Mesothelial cell of epicardium (in vitro differentiated cells): ENCODE data around the gene FSTL5. TPM values are rescaled to one million over a fixed set of nuclear protein-coding genes. Genes with fewer than 3 reads are reported as not detected.

ENCODE experiments used
- DNase-seq, 2 experiments: peaks; one replicate each; pipeline ENCODE4 v3.0.0; 2021; ENCODE audit warnings: low spot score in 2 of 2; ENCODE audit not compliant: unreplicated experiment in 2 of 2
- H3K27ac Mint-ChIP-seq: 2 replicates; pipeline ENCODE4 v1.8.0; 2021; ENCODE audit warnings: mixed read lengths
- H3K27me3 Mint-ChIP-seq: 2 replicates; pipeline ENCODE4 v1.8.0; 2021; ENCODE audit warnings: low read depth, mixed read lengths
- H3K36me3 Mint-ChIP-seq: 2 replicates; pipeline ENCODE4 v1.8.0; 2021; ENCODE audit warnings: mixed read lengths
- H3K4me1 Mint-ChIP-seq: 2 replicates; pipeline ENCODE4 v1.8.0; 2021; ENCODE audit warnings: mixed read lengths
- H3K4me3 Mint-ChIP-seq: 2 replicates; pipeline ENCODE4 v1.8.0; 2021; ENCODE audit warnings: mild to moderate bottlenecking, moderate library complexity, mixed read lengths
- H3K9me3 Mint-ChIP-seq: 2 replicates; pipeline ENCODE4 v1.8.0; 2021; ENCODE audit warnings: mixed read lengths
- CTCF ChIP-seq: fragments of 200-600 bp; sonication (generic); IDR thresholded peaks from one replicate; pipeline ENCODE4 v1.5.0; 2021; ENCODE audit warnings: antibody characterized with exemption; ENCODE audit not compliant: unreplicated experiment
- total RNA-seq: library from RNA; stranded (reverse); gene quantifications from 3 replicates; pipeline ENCODE4 v1.2.1, GENCODE V29; 2021

Gene FSTL5
- total RNA-seq, 1 donor from 2014 or later: 0.04 TPM

- H3K36me3 Mint-ChIP-seq: no peaks in the 10 kb centered on the region
- no peak for DNase-seq
- H3K4me3 Mint-ChIP-seq: no peak overlapping the region
- H3K4me1 Mint-ChIP-seq: no peaks in the 10 kb centered on the region
- no peak overlapping the region for H3K27ac Mint-ChIP-seq
- H3K9me3 Mint-ChIP-seq: no peaks in the 10 kb centered on the region
- H3K27me3 Mint-ChIP-seq: no peaks in the 10 kb centered on the region
- no peak for TF ChIP-seq CTCF
Observed at GRCh38 chr4:161658676-161659075, 505.1 kb downstream of the FSTL5 start.

DNA sequence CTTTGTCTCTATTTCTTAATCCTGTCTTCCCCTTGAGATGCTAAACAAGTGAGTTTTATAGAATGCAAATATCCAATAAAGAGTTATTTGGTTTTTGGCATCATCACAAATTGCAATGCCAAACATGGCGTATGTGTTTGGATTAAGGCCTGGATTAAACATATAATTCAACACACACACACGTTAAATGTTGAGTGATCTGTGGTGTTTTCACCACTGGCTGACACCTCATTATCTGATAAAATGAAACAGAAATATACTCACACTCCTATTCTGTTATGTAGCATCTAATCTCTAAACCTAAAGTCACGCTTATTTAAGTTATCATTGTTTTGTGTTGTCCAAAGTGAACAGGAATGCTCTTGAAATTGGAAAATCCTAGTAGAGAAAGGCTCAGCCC lies 506.2 kb downstream of the FSTL5 start:
- TF ChIP-seq CTCF: no peak

DNA sequence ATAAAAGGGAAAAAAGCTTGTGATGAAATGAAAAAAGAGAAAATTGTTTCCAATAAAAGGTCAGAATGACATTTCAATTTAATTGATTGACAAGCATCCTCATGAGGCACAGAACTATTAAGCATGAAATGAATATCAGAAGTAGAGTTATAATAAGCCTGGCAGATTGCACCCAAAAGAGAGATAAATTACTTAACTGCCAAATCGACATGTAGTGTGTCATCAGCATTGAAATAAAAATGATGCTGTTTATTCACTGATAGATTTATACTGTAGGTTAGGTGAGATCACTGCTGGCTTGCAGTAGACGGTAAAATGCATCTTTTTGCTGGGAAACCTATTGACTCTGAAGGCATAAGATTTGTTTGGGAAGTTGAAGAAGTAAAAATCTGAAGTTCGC lies 507.2 kb downstream of the FSTL5 start:
- H3K4me1 Mint-ChIP-seq: no peaks in the 10 kb centered on the region
- DNase-seq: no peak
- H3K4me3 Mint-ChIP-seq: no peak overlapping the region
- no peaks in the 10 kb centered on the region for H3K27me3 Mint-ChIP-seq
- H3K27ac Mint-ChIP-seq: no peak overlapping the region
- TF ChIP-seq CTCF: no peak
- no peaks in the 10 kb centered on the region for H3K9me3 Mint-ChIP-seq
- H3K36me3 Mint-ChIP-seq: no peaks in the 10 kb centered on the region

More for the DNA sequence above, 506.2 kb downstream of the FSTL5 start:
- no peak overlapping the region for H3K27ac Mint-ChIP-seq
- no peaks in the 10 kb centered on the region for H3K27me3 Mint-ChIP-seq
- no peaks in the 10 kb centered on the region for H3K9me3 Mint-ChIP-seq
- no peak overlapping the region for H3K4me3 Mint-ChIP-seq
- H3K4me1 Mint-ChIP-seq: no peaks in the 10 kb centered on the region
- no peak for DNase-seq
- no peaks in the 10 kb centered on the region for H3K36me3 Mint-ChIP-seq

DNA sequence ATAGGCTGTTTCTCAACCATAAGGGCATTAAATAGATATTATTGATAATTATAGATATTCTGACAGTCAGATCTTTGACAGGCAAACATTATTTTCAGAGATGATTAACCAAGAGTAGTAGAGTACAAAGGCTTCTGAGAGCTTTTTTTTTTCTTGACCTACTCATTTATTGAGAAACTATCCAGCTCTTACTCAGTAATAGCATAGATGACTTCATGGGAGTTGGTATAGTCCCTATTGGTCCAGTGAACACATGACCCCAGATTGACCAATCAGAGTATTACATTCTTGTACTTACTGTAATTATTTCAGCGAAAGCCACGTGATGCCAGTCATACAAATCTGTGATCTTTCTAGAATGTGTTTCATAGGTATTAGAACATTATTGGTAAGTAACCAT lies 508.7 kb downstream of the FSTL5 start:
- no peaks in the 10 kb centered on the region for H3K36me3 Mint-ChIP-seq
- no peak for TF ChIP-seq CTCF
- H3K27me3 Mint-ChIP-seq: no peaks in the 10 kb centered on the region
- H3K9me3 Mint-ChIP-seq: no peaks in the 10 kb centered on the region
- no peak overlapping the region for H3K4me3 Mint-ChIP-seq
- no peak overlapping the region for H3K27ac Mint-ChIP-seq
- DNase-seq: no peak
- no peaks in the 10 kb centered on the region for H3K4me1 Mint-ChIP-seq

DNA sequence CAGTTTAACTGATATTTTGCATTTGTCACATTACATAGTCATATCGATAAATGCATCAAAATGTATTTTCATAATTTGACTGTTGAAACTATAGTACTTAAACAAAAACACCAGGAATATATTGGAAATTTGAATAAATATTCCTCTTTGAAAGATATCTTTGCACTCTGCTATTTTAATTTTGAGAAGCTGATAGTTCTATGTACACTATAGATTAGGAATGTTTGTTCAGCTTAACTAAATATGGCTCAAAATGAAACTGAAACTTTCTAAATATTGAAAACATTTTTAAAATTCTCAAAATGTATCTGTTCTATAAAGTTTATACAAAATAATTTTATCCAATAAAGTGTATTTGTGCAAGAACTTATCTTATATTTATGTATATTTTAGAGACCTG lies 510.1 kb downstream of the FSTL5 start:
- no peak for TF ChIP-seq CTCF
- peaks cover 8% of the 10 kb centered on the region for H3K9me3 Mint-ChIP-seq

DNA sequence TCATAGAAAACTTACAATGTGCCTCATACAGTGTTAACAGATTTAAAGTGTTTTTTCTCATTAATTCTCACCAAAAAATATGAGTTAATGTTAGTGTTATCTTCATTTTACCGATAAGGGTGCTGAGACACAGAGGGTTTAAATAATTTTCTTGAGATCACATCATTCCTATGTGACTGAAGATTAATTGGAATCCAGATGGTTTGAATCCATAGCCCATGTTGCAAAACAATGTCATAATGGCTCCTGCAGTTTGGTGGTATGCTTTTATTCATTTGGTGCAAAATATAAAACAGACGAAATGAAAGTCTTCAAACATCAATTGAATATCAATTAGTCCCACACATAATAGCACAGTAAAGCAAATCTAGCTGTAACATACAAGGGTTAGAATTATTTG lies 512.2 kb downstream of the FSTL5 start:
- Mint-ChIP-seq H3K9me3 (peaks cover 17% of the 10 kb centered on the region), H3K27me3 (no peaks in the 10 kb centered on the region), H3K36me3 (no peaks in the 10 kb centered on the region), H3K4me1 (no peaks in the 10 kb centered on the region), H3K27ac (no peak overlapping the region), H3K4me3 (no peak overlapping the region)
- no peak for DNase-seq
- no peak for TF ChIP-seq CTCF

More for the DNA sequence above, 510.1 kb downstream of the FSTL5 start:
- Mint-ChIP-seq H3K4me1 (no peaks in the 10 kb centered on the region), H3K4me3 (no peak overlapping the region), H3K36me3 (no peaks in the 10 kb centered on the region), H3K27ac (no peak overlapping the region), H3K27me3 (no peaks in the 10 kb centered on the region)
- no peak for DNase-seq
